Uterus (tissue), 4 donors: Measurements from ENCODE around the gene PDZK1IP1. TPM values are rescaled to one million over a fixed set of nuclear protein-coding genes. Genes with fewer than 3 reads are reported as not detected.

Experiments used
- DNase-seq, 2 donors: peaks; one replicate each; pipeline ENCODE4 v3.0.0-alpha.2; 2019 to 2020
- H3K27ac ChIP-seq, 2 donors: fragments of 200-600 bp; sonication (generic); 1 replicate in 1 of 2; 2 replicates in 1 of 2; pipeline ENCODE4 v1.5.1; 2016 to 2018
- H3K27me3 ChIP-seq, 2 donors: fragments of 200-600 bp; sonication (generic); one replicate each; pipeline ENCODE4 v1.5.1; 2018 to 2019; ENCODE audit warnings: control low read depth in 1 of 2
- H3K36me3 ChIP-seq, 2 donors: fragments of 200-600 bp; sonication (generic); one replicate each; pipeline ENCODE4 v1.5.1; 2019; ENCODE audit warnings: control low read depth in 1 of 2
- H3K4me1 ChIP-seq, 2 donors: fragments of 200-600 bp; sonication (generic); one replicate each; pipeline ENCODE4 v1.5.1; 2018 to 2019; ENCODE audit warnings: control low read depth in 1 of 2
- H3K4me3 ChIP-seq, 2 donors: fragments of 200-600 bp; sonication (generic); 1 replicate in 1 of 2; 2 replicates in 1 of 2; pipeline ENCODE4 v1.5.1; 2018 to 2019; ENCODE audit warnings: mild to moderate bottlenecking in 1 of 2
- H3K9me3 ChIP-seq, 2 donors: fragments of 200-600 bp; sonication (generic); one replicate each; pipeline ENCODE4 v1.5.1; 2019; ENCODE audit warnings: control low read depth in 1 of 2
- POLR2A ChIP-seq, 2 donors: fragments of 450-650 bp; IDR thresholded peaks; one replicate each; pipeline ENCODE4 v1.6.1; 2016; ENCODE audit warnings: antibody characterized with exemption in 2 of 2, mild to moderate bottlenecking in 1 of 2, moderate library complexity in 1 of 2
- intact Hi-C: fragments of 100-400 bp; cut with DNase I; formaldehyde crosslinking; loops from one replicate; pipeline ENCODE4 v1.15.1; 2023; ENCODE audit warnings: low total_unique reads
- total RNA-seq, 4 donors: library from RNA; depleted of rRNA in 3 of 4; stranded (reverse); fragments of >200 nt in 3 of 4; gene quantifications; one replicate each; pipeline versions ENCODE4 v1.1.0 to v1.2.4, GENCODE V29; 2014 to 2023
- TF ChIP-seq, protein P1 (sequence below), 4 experiments: fragments of 200-600 bp in 2 of 4; fragments of 450-650 bp in 2 of 4; sonication (generic) in 2 of 4; IDR thresholded peaks; one replicate each; pipeline ENCODE4 v1.5.1; 2016 to 2019; ENCODE audit warnings: antibody characterized with exemption in 4 of 4, mild to moderate bottlenecking in 2 of 4, moderate library complexity in 1 of 4
- donor health status: DM: yes; HTN: yes; CAD: no.

Gene PDZK1IP1
- total RNA-seq, 4 donors from 2014 or later, result 0.48 TPM; not detected in 3

DNA sequence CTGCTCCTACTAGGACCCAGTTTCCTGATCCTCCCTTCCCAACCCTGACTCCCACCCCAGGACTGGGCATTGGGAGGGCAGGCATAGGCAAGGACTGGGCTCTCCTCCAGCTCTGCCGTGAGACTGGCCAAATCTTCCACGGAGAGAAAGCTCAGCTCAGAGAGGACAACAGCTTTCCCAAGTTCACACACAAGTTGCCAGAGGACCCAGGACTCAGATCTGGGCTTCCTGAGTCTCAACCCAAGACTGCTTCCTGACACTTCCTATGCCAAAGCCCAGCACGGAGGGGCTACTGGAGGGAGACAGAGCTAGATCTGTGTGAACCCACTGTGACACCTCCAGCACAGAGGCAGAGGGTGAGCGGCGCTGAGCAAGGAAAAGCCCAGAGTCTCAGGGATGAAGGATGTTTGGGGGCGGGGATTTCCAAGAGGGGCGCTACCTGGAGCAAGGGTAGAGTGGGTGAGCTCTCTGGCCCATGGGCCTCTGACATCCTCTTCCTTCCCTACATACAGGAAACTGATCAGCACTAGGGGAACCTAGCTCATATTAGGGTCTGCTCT lies 7.1 kb downstream of the PDZK1IP1 start:
- Histone ChIP-seq H3K9me3 (no peaks in the 10 kb centered on the region), H3K36me3 (no peaks in the 10 kb centered on the region), H3K4me1 (peaks cover 4 to 5% of the 10 kb centered on the region in 2 donors), H3K27ac (no peak overlapping the region), H3K4me3 (no peak overlapping the region), H3K27me3 (no peaks in the 10 kb centered on the region)
- DNase-seq, result no peak
- intact Hi-C loops, result no loop called here
- TF ChIP-seq, protein P1, sequence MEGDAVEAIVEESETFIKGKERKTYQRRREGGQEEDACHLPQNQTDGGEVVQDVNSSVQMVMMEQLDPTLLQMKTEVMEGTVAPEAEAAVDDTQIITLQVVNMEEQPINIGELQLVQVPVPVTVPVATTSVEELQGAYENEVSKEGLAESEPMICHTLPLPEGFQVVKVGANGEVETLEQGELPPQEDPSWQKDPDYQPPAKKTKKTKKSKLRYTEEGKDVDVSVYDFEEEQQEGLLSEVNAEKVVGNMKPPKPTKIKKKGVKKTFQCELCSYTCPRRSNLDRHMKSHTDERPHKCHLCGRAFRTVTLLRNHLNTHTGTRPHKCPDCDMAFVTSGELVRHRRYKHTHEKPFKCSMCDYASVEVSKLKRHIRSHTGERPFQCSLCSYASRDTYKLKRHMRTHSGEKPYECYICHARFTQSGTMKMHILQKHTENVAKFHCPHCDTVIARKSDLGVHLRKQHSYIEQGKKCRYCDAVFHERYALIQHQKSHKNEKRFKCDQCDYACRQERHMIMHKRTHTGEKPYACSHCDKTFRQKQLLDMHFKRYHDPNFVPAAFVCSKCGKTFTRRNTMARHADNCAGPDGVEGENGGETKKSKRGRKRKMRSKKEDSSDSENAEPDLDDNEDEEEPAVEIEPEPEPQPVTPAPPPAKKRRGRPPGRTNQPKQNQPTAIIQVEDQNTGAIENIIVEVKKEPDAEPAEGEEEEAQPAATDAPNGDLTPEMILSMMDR (IDR thresholded peaks at IDR 0.05), result no peak
- TF ChIP-seq POLR2A (IDR thresholded peaks at IDR 0.05), result no peak

DNA sequence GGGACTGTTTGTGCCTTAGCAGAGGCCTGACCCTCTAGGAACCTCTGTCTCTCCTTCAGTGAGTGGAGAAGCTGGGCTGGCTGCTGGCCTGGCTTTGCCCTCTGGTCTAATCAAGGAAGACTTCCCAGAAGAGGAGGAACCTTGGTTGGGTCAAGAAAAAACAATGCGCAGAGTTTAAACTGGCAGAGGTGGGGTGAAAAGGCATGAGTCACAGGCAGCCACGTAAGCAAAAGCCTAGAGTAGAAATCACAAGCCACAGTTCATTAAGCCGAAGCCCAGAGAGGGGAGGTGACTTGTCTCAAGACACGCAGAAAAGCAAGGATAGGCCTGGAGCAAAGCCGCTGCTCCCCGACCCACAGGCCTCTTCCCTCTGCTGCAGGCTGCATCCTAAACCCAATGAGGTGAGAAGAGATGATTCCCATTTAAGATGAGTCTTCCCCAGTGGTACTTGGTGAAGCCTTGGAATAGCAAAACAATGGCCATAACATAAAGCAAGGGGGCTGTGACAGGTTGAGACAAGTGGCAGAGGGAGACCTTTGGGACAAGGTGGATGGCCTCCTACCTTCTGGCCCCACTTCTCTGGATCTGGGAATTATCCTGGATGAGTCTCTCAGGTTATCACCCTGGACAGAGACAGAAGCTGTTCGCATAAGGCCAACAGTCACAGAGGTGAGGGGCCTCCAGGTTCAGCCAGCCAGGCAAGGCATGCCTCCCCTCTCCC lies 7.7 kb downstream of the PDZK1IP1 start:
- no peaks in the 10 kb centered on the region for H3K36me3 ChIP-seq
- no peaks in the 10 kb centered on the region for H3K9me3 ChIP-seq
- H3K4me3 ChIP-seq, result no peak overlapping the region
- no peak for TF ChIP-seq POLR2A (IDR thresholded peaks at IDR 0.05)
- TF ChIP-seq, protein P1 (IDR thresholded peaks at IDR 0.05), result no peak
- no peak for DNase-seq
- no peak overlapping the region for H3K27ac ChIP-seq
- H3K27me3 ChIP-seq, result no peaks in the 10 kb centered on the region
- intact Hi-C loops, result no loop called here
- peaks cover 4 to 5% of the 10 kb centered on the region in 2 donors for H3K4me1 ChIP-seq

DNA sequence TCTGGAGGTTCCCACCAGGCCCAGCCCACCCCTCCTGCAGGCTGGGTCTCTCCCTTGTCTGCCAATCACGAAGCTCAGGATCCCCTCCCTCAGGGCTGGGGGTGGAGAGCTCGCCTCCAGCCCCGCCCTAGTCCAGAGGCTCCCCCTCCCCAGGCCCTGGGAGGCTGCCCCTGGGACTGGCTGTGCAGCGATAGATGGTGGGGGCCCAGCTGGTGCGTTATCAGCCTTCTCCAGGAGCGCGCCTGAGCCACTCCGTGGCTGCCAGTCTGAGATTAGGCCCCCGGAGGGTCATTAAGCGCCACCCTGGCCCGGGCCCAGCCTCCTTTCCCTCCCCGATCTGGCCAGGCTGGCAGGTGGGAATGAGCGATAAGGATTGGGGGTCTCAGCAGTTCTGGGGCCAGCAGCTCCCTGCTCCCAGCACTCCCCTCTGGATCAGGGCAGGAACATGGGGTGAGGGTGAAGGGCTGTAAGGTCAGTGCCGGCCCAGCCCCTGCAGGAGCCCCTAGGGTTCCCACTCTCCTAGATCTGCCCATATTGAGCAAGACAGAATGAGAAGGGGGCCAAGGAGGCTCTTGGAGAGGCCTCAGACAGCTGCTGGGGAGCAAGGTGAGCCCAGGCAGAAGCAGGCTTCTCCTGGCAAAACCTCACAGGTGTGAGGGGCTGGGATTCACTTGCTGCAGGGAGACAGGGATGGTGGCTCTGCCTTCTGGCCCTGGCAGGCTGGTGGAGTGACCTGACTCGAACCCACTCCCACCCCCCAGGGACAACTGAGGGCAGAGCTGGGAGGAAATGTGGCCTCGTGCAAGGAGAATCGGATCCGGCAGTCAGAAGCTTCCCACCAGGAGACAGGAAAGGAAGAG lies 8.5 kb downstream of the PDZK1IP1 start:
- DNase-seq, result no peak
- H3K4me1 ChIP-seq, result peaks cover 4 to 5% of the 10 kb centered on the region in 2 donors
- no peaks in the 10 kb centered on the region for H3K9me3 ChIP-seq
- no peak for TF ChIP-seq POLR2A (IDR thresholded peaks at IDR 0.05)
- TF ChIP-seq, protein P1 (IDR thresholded peaks at IDR 0.05), result no peak
- H3K4me3 ChIP-seq, result no peak overlapping the region
- no peaks in the 10 kb centered on the region for H3K36me3 ChIP-seq
- intact Hi-C loops, result no loop called here
- no peak overlapping the region for H3K27ac ChIP-seq
- no peaks in the 10 kb centered on the region for H3K27me3 ChIP-seq

DNA sequence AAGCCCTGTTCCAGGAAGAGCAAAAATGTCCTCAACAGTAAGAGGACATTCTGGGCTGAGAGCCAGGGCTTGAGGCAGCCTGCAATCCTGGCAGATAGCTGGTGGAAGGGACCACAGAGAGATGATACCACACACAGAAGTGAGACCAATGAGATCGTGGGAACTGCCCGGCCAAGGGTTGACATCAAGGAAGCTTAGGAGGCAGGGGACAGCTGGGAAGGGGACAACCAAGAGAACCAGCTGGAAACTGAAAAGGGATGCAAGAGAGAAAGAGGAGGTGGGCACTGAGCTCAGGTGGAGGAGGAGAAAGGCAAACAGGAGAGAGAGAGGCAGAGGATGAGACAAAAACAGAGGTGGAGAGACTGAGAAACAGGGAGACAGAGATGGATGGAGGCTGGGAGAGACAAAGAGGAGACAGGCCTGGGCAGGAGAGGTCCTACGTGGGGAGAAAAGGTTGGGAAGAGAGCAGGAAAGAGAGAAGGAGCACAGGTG lies 9.2 kb downstream of the PDZK1IP1 start:
- intact Hi-C loops, result no loop called here
- Histone ChIP-seq H3K36me3 (no peaks in the 10 kb centered on the region), H3K27me3 (no peaks in the 10 kb centered on the region), H3K9me3 (no peaks in the 10 kb centered on the region), H3K4me1 (peaks cover 4 to 5% of the 10 kb centered on the region in 2 donors), H3K4me3 (no peak overlapping the region), H3K27ac (no peak overlapping the region)
- TF ChIP-seq, protein P1 (IDR thresholded peaks at IDR 0.05), result no peak
- TF ChIP-seq POLR2A (IDR thresholded peaks at IDR 0.05), result no peak
- no peak for DNase-seq
